Nephron progenitor cell (in vitro differentiated cells): Measurements from ENCODE around the gene ART1.

Experiments used
- DNase-seq: peaks from one replicate; pipeline ENCODE4 v3.0.0; 2021
- H3K27ac Mint-ChIP-seq: 2 replicates; pipeline ENCODE4 v1.8.0; 2021; ENCODE audit warnings: mild to moderate bottlenecking, moderate library complexity, mixed read lengths
- H3K27me3 Mint-ChIP-seq: 2 replicates; pipeline ENCODE4 v1.8.0; 2021; ENCODE audit warnings: mild to moderate bottlenecking, low read depth, mixed read lengths; ENCODE audit not compliant: poor library complexity
- H3K36me3 Mint-ChIP-seq: 2 replicates; pipeline ENCODE4 v1.8.0; 2021; ENCODE audit warnings: low read depth, mixed read lengths
- H3K4me1 Mint-ChIP-seq: 2 replicates; pipeline ENCODE4 v1.8.0; 2021; ENCODE audit warnings: mixed read lengths
- H3K4me3 Mint-ChIP-seq: 2 replicates; pipeline ENCODE4 v1.8.0; 2021; ENCODE audit warnings: mild to moderate bottlenecking, moderate library complexity, mixed read lengths
- H3K9me3 Mint-ChIP-seq: 2 replicates; pipeline ENCODE4 v1.8.0; 2021; ENCODE audit warnings: mild to moderate bottlenecking, moderate library complexity, mixed read lengths
- TF ChIP-seq, protein P1 (sequence below): fragments of 200-600 bp; sonication (generic); IDR thresholded peaks from 2 replicates; pipeline ENCODE4 v1.5.0; 2021; ENCODE audit warnings: antibody characterized with exemption

Gene ART1

DNA sequence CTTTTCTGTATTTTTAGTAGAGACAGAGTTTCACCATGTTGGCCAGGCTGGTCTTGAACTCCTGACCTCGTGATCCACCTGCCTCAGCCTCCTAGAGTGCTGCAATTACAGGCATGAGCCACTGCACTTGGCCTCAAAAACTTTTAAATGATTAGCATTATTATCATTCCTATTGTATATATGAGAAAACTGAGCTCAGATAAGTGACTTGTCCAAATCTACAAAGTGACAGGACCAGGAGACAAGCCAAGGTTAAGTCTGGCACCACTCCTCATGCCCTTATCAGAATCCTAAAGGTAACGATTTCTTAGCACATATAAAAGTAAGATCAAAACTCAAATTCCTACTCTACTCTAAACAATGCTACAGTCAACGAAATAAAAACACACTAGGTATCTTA is 58.5 kb downstream of the ART1 start:
- Mint-ChIP-seq H3K4me3 (no peak overlapping the region), H3K4me1 (no peaks in the 10 kb centered on the region), H3K27ac (no peak overlapping the region), H3K27me3 (no peaks in the 10 kb centered on the region), H3K36me3 (peaks cover 79% of the 10 kb centered on the region), H3K9me3 (no peaks in the 10 kb centered on the region)
- TF ChIP-seq, protein P1, sequence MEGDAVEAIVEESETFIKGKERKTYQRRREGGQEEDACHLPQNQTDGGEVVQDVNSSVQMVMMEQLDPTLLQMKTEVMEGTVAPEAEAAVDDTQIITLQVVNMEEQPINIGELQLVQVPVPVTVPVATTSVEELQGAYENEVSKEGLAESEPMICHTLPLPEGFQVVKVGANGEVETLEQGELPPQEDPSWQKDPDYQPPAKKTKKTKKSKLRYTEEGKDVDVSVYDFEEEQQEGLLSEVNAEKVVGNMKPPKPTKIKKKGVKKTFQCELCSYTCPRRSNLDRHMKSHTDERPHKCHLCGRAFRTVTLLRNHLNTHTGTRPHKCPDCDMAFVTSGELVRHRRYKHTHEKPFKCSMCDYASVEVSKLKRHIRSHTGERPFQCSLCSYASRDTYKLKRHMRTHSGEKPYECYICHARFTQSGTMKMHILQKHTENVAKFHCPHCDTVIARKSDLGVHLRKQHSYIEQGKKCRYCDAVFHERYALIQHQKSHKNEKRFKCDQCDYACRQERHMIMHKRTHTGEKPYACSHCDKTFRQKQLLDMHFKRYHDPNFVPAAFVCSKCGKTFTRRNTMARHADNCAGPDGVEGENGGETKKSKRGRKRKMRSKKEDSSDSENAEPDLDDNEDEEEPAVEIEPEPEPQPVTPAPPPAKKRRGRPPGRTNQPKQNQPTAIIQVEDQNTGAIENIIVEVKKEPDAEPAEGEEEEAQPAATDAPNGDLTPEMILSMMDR = no peak
- no peak for DNase-seq

DNA sequence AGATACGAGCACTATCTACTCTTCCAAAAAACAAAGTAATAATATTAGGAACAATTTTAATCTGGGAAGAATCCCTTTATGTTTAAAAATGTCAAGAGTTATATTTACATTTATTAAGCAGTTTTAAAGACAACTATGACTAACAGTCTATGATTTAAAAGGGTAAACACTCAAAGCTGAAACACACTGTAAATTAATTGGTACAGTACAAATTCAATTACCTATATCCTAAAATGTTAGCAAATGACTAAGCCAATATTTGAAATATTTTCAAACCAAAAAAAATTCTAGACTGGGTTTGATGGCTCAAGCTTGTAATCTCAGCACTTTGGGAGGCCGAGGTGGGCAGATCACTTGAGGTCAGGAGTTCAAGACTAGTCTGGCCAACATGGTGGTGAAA is 62.2 kb downstream of the ART1 start:
- Mint-ChIP-seq H3K9me3 (no peaks in the 10 kb centered on the region), H3K27me3 (no peaks in the 10 kb centered on the region), H3K4me3 (no peak overlapping the region), H3K27ac (no peak overlapping the region), H3K36me3 (peaks cover 71% of the 10 kb centered on the region), H3K4me1 (no peaks in the 10 kb centered on the region)
- no peak for DNase-seq
- TF ChIP-seq, protein P1 = no peak

DNA sequence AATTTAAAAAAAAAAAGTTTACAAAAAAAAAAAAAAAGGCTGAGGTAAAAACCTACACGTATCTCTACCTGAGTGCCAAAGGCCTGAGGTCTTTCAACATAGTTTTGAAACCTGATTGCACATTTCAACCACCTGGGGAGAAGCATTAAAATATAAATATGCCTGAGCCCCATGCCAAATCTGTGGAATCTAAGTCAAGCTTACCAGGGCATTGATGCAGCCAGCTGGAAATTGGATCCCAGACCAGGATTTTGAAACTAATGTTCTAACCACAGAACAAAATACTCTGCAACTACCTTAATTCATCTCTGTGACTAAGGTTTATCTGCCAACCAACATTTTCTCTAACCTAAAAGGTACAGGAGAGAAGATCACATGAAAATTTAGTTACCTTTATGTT is 65.0 kb downstream of the ART1 start:
- H3K9me3 Mint-ChIP-seq = no peaks in the 10 kb centered on the region
- peaks cover 13% of the 10 kb centered on the region for H3K4me1 Mint-ChIP-seq
- no peak for DNase-seq
- H3K36me3 Mint-ChIP-seq = peaks cover 73% of the 10 kb centered on the region
- TF ChIP-seq, protein P1 = no peak
- no peak overlapping the region for H3K4me3 Mint-ChIP-seq
- no peaks in the 10 kb centered on the region for H3K27me3 Mint-ChIP-seq
- H3K27ac Mint-ChIP-seq = no peak overlapping the region

DNA sequence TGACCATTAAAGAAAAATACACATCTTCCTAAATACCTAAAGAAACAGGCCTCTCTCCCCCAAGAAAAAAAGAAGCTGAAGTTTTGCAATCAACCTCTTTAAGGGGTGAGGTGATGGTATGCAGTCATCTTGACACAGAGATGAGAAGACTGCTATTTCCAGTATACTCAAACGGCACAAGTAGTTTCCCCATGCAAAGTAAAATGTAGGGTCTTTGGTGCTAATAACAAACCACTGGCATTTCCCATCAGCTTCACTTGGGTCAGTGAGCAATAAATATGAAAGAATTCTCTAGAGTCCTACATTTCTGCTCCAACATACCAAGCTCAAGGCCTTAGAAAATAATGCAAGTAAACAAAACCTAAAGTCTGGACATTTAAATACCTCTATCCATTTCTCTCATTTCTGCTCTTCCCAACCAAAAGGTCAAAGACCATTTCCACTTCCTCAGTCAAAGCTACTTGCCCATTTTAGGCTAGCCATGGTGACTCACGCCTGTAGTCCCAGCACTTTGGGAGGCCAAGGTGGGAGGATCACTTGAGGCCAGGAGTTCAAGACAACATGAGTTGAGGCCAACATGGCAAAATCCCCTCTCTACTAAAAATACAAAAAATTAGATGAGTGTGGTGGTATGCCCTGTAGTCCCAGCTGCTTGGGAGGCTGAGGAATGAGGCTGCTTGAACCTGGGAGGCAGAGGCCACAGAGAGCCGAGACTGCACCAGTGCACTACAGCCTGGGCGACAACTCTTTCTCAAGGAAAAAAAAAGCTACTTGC is 65.7 kb downstream of the ART1 start:
- Mint-ChIP-seq H3K4me1 (peaks cover 13% of the 10 kb centered on the region), H3K4me3 (no peak overlapping the region), H3K9me3 (no peaks in the 10 kb centered on the region), H3K36me3 (peaks cover 73% of the 10 kb centered on the region), H3K27ac (no peak overlapping the region), H3K27me3 (no peaks in the 10 kb centered on the region)
- TF ChIP-seq, protein P1 = no peak
- DNase-seq = no peak

DNA sequence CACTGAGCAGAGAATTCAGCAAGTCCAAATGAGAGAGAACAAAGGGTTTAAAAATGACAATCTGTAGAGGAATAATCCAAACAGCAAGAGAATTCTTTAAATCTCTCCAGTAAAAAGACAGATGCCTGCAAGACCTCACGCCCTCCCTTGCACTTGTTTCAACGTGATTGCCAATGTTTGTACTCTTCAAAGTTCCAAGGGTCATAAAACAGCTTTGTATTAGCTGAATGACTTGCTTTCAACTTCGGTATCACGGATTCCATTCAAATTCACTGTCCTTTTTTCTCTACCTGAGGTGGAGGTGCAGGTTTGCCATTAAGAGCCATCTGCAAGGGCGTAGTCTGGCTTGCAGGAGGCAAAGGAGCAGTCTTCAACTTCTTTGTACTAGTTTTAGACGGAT is 67.3 kb downstream of the ART1 start:
- H3K4me1 Mint-ChIP-seq = peaks cover 13% of the 10 kb centered on the region
- TF ChIP-seq, protein P1 = no peak
- DNase-seq = no peak
- H3K36me3 Mint-ChIP-seq = peaks cover 75% of the 10 kb centered on the region
- H3K9me3 Mint-ChIP-seq = no peaks in the 10 kb centered on the region
- H3K4me3 Mint-ChIP-seq = no peak overlapping the region
- no peaks in the 10 kb centered on the region for H3K27me3 Mint-ChIP-seq
- no peak overlapping the region for H3K27ac Mint-ChIP-seq
